KMS-11 (cell line): Measurements from ENCODE around the gene FRMD4A.

ENCODE experiments used
- H2AFZ ChIP-seq: fragments of 200-600 bp; sonication (generic); 2 replicates; pipeline ENCODE4 v1.6.1; 2016; ENCODE audit warnings: antibody characterized with exemption, mixed run types, low read depth
- H3K27ac ChIP-seq: fragments of 200-600 bp; sonication (generic); 2 replicates; pipeline ENCODE4 v1.6.1; 2016; ENCODE audit warnings: mild to moderate bottlenecking, mixed run types
- H3K27me3 ChIP-seq: fragments of 200-600 bp; sonication (generic); 2 replicates; pipeline ENCODE4 v1.6.1; 2017; ENCODE audit warnings: mild to moderate bottlenecking, low read depth, mixed run types, moderate library complexity; ENCODE audit not compliant: insufficient read depth
- H3K36me3 ChIP-seq: fragments of 200-600 bp; sonication (generic); 2 replicates; pipeline ENCODE4 v1.6.1; 2017; ENCODE audit warnings: mild to moderate bottlenecking, mixed run types; ENCODE audit not compliant: insufficient read depth
- H3K4me1 ChIP-seq: fragments of 200-600 bp; sonication (generic); 2 replicates; pipeline ENCODE4 v1.6.1; 2016; ENCODE audit warnings: mild to moderate bottlenecking, low read depth, mixed run types; ENCODE audit not compliant: poor library complexity, severe bottlenecking
- H3K4me2 ChIP-seq: fragments of 200-600 bp; sonication (generic); 2 replicates; pipeline ENCODE4 v1.7.0; 2016; ENCODE audit warnings: mild to moderate bottlenecking, mixed run types
- H3K4me3 ChIP-seq: fragments of 200-600 bp; sonication (generic); IDR thresholded peaks from 2 replicates; pipeline ENCODE4 v1.6.1; 2017; ENCODE audit warnings: low read depth, low read length, mixed read lengths; ENCODE audit not compliant: insufficient read depth
- H3K79me2 ChIP-seq: fragments of 200-600 bp; sonication (generic); 2 replicates; pipeline ENCODE4 v1.6.1; 2016; ENCODE audit warnings: low read depth, mixed run types; ENCODE audit not compliant: insufficient read depth
- H3K9ac ChIP-seq: fragments of 200-600 bp; sonication (generic); 2 replicates; pipeline ENCODE4 v1.6.1; 2016; ENCODE audit warnings: mild to moderate bottlenecking, mixed run types
- H4K20me1 ChIP-seq: fragments of 200-600 bp; sonication (generic); 2 replicates; pipeline ENCODE4 v1.6.1; 2016; ENCODE audit warnings: mild to moderate bottlenecking, mixed run types; ENCODE audit not compliant: insufficient read depth
- TF ChIP-seq, protein P1 (sequence below): fragments of 200-600 bp; sonication (generic); conservative IDR thresholded peaks from 2 replicates; pipeline ENCODE4 v1.6.1; 2017; ENCODE audit warnings: low read depth, mild to moderate bottlenecking, antibody characterized with exemption, low read length, moderate library complexity, mixed read lengths

FRMD4A gene

GRCh38 chr10:13928451-13928850 is 402.3 kb downstream of the FRMD4A start:
- Histone ChIP-seq H3K4me1 (no peaks in the 10 kb centered on the region), H4K20me1 (no peaks in the 10 kb centered on the region), H2AFZ (no peak overlapping the region), H3K27ac (no peak overlapping the region), H3K36me3 (no peaks in the 10 kb centered on the region), H3K27me3 (no peaks in the 10 kb centered on the region), H3K4me3 (no peak overlapping the region), H3K79me2 (no peaks in the 10 kb centered on the region), H3K9ac (no peak overlapping the region), H3K4me2 (no peak overlapping the region)
- TF ChIP-seq, protein P1, sequence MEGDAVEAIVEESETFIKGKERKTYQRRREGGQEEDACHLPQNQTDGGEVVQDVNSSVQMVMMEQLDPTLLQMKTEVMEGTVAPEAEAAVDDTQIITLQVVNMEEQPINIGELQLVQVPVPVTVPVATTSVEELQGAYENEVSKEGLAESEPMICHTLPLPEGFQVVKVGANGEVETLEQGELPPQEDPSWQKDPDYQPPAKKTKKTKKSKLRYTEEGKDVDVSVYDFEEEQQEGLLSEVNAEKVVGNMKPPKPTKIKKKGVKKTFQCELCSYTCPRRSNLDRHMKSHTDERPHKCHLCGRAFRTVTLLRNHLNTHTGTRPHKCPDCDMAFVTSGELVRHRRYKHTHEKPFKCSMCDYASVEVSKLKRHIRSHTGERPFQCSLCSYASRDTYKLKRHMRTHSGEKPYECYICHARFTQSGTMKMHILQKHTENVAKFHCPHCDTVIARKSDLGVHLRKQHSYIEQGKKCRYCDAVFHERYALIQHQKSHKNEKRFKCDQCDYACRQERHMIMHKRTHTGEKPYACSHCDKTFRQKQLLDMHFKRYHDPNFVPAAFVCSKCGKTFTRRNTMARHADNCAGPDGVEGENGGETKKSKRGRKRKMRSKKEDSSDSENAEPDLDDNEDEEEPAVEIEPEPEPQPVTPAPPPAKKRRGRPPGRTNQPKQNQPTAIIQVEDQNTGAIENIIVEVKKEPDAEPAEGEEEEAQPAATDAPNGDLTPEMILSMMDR = no peak

- no peak overlapping the region for H3K9ac ChIP-seq
Observed at GRCh38 chr10:13925971-13926780, 404.5 kb downstream of the FRMD4A start.

DNA sequence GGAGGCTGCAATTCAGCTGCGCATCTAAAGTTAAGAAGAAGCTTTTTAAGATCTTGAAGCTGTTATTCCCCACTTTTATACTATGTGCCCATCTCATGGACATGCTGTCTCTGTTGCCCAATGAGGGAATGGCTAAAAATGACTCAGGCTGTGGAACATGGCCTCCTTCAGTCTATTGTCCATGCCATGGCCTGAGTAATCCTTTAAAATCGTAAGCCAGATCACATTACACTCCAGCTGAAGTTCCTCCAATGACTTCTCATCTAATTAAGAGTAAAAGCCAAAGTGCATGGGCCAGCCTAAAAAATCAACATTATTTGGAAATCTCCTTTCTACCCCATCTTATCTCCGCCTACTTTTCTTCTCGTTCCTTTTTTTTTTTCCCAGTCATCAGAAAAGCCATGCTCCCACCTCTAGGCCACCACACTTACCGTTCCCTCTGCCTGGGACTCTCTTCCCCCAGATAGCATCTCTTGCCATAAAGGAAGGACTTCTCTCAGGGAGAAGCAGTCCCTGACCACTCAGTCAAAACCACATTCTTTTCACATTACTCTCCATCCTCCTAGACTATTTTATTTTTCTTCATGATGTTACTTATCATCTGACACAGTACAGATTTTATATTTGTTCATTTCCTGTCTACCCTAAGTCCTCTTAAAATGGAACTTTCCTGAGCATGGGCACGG is 406.5 kb downstream of the FRMD4A start:
- TF ChIP-seq, protein P1 = no peak
- no peaks in the 10 kb centered on the region for H3K4me1 ChIP-seq
- no peak overlapping the region for H3K9ac ChIP-seq
- no peak overlapping the region for H2AFZ ChIP-seq
- no peaks in the 10 kb centered on the region for H3K36me3 ChIP-seq
- no peak overlapping the region for H3K4me2 ChIP-seq
- no peak overlapping the region for H3K4me3 ChIP-seq
- H4K20me1 ChIP-seq = no peaks in the 10 kb centered on the region
- H3K27me3 ChIP-seq = no peaks in the 10 kb centered on the region
- H3K79me2 ChIP-seq = no peaks in the 10 kb centered on the region
- no peak overlapping the region for H3K27ac ChIP-seq

More at GRCh38 chr10:13925971-13926780, 404.5 kb downstream of the FRMD4A start:
- Histone ChIP-seq H3K27me3 (no peaks in the 10 kb centered on the region), H3K36me3 (no peaks in the 10 kb centered on the region), H3K79me2 (no peaks in the 10 kb centered on the region), H4K20me1 (no peaks in the 10 kb centered on the region), H3K4me2 (no peak overlapping the region), H3K4me1 (no peaks in the 10 kb centered on the region), H3K27ac (no peak overlapping the region), H3K4me3 (no peak overlapping the region), H2AFZ (no peak overlapping the region)
- TF ChIP-seq, protein P1 = no peak

GRCh38 chr10:13922586-13922985 is 408.1 kb downstream of the FRMD4A start:
- Histone ChIP-seq H3K79me2 (no peaks in the 10 kb centered on the region), H3K36me3 (no peaks in the 10 kb centered on the region), H2AFZ (no peak overlapping the region), H3K4me1 (no peaks in the 10 kb centered on the region), H4K20me1 (no peaks in the 10 kb centered on the region), H3K27me3 (no peaks in the 10 kb centered on the region), H3K4me3 (no peak overlapping the region), H3K27ac (no peak overlapping the region), H3K9ac (no peak overlapping the region), H3K4me2 (no peak overlapping the region)
- TF ChIP-seq, protein P1 = no peak
